Stomach (tissue), 9 donors: Measurements from ENCODE around the gene PCNX1. TPM values are rescaled to one million over a fixed set of nuclear protein-coding genes. Genes with fewer than 3 reads are reported as not detected.
A peak's percentile ranks its signal among the peaks of the same experiment; 100 is the strongest.

Experiments used
- DNase-seq, 2 donors: peaks; one replicate each; pipeline versions ENCODE4 v3.0.0 to v3.0.0-alpha.2; 2013 to 2019
- H3K27ac ChIP-seq, 5 donors: fragments of 200-600 bp in 4 of 5; sonication (generic) in 4 of 5; one replicate each; pipeline ENCODE4 v1.5.1; 2013 to 2019; ENCODE audit warnings: mild to moderate bottlenecking in 1 of 5, moderate library complexity in 1 of 5
- H3K27me3 ChIP-seq, 3 donors: fragments of 200-600 bp; sonication (generic); one replicate each; pipeline ENCODE4 v1.5.1; 2017 to 2019; ENCODE audit warnings: mixed run types in 1 of 3
- H3K36me3 ChIP-seq, 4 donors: fragments of 200-600 bp; sonication (generic); 1 replicate in 3 of 4; 2 replicates in 1 of 4; pipeline ENCODE4 v1.5.1; 2016 to 2019
- H3K4me1 ChIP-seq, 4 donors: fragments of 200-600 bp; sonication (generic); one replicate each; pipeline ENCODE4 v1.5.1; 2016 to 2019
- H3K4me3 ChIP-seq, 4 donors: fragments of 200-600 bp; sonication (generic) in 3 of 4; one replicate each; pipeline ENCODE4 v1.5.1; 2016 to 2019; ENCODE audit warnings: mild to moderate bottlenecking in 1 of 4
- H3K9me3 ChIP-seq, 4 donors: fragments of 200-600 bp; sonication (generic); one replicate each; pipeline ENCODE4 v1.5.1; 2016 to 2019
- EP300 ChIP-seq: sonication (generic); formaldehyde crosslinking; IDR thresholded peaks from one replicate; pipeline ENCODE4 v1.6.1; 2017; ENCODE audit warnings: antibody characterized with exemption
- POLR2A ChIP-seq, 4 donors: fragments of 450-650 bp; IDR thresholded peaks; one replicate each; pipeline ENCODE4 v1.6.1; 2016; ENCODE audit warnings: antibody characterized with exemption in 4 of 4, control low read depth in 2 of 4, mild to moderate bottlenecking in 1 of 4, moderate library complexity in 1 of 4
- POLR2AphosphoS5 ChIP-seq, 3 donors: sonication (generic); formaldehyde crosslinking; IDR thresholded peaks; one replicate each; pipeline ENCODE4 v1.6.1; 2016; ENCODE audit warnings: antibody characterized with exemption in 3 of 3
- WGBS, 5 donors: extraction: QIAGEN DNeasy Blood & Tissue Kit in 3 of 5; methylation state at CpG; one replicate each; pipeline versions ENCODE4 v1.1.5 to v1.1.7; 2013 to 2018; 5-methylcytosine and 5-hydroxymethylcytosine counted together
- intact Hi-C: fragments of 100-400 bp; cut with DNase I; formaldehyde crosslinking; loops from one replicate; pipeline ENCODE4 v1.15.1; 2023; ENCODE audit warnings: low total_unique reads
- polyA plus RNA-seq, 3 donors: library from polyadenylated mRNA; stranded (reverse); fragments of 200-250 nt; gene quantifications; one replicate each; pipeline ENCODE4 v1.2.3, GENCODE V29; 2013
- total RNA-seq, 5 donors: library from RNA; depleted of rRNA; stranded (reverse); fragments of >200 nt; gene quantifications; one replicate each; pipeline versions ENCODE4 v1.1.0 to v1.2.3, GENCODE V29; 2014 to 2016
- TF ChIP-seq, protein P1 (sequence below), 7 experiments: fragments of 450-650 bp in 4 of 7; fragments of 200-600 bp in 3 of 7; sonication (generic) in 3 of 7; IDR thresholded peaks; one replicate each; pipeline ENCODE4 v1.5.1; 2016 to 2019; ENCODE audit warnings: antibody characterized with exemption in 7 of 7, control low read depth in 2 of 7, mild to moderate bottlenecking in 1 of 7
- donor health status: healthy with polysubstance abuse.
- donor health status: Bipolar disorder and iron deficiency.
- donor health status: healthy.

PCNX1 gene
- total and polyA plus RNA-seq, 8 donors = 2.3 to 198 (median 43.6) TPM

DNA sequence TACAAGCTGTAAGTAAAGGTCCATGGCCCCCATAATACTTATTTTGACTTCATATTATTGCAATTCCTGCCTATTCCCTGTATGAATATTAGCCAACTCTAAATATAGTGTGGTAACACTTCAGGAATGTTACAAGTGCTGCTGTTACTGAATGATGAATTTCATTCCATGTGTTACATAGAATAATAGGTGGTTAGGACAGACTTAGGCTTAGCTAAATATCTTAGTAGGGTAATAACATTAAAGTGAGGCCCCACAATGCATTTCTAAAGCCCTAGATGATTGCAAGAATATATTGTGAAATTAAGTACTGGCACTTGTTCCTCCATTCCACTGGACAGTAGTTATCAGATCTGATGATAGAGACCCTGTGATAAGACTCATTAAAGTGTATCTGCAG lies 182.7 kb downstream of the PCNX1 start:
- H3K27ac ChIP-seq = no peak overlapping the region
- TF ChIP-seq POLR2AphosphoS5 (IDR thresholded peaks at IDR 0.05) (no peak), POLR2A (IDR thresholded peaks at IDR 0.05) (no peak), EP300 (no peak)
- TF ChIP-seq, protein P1, sequence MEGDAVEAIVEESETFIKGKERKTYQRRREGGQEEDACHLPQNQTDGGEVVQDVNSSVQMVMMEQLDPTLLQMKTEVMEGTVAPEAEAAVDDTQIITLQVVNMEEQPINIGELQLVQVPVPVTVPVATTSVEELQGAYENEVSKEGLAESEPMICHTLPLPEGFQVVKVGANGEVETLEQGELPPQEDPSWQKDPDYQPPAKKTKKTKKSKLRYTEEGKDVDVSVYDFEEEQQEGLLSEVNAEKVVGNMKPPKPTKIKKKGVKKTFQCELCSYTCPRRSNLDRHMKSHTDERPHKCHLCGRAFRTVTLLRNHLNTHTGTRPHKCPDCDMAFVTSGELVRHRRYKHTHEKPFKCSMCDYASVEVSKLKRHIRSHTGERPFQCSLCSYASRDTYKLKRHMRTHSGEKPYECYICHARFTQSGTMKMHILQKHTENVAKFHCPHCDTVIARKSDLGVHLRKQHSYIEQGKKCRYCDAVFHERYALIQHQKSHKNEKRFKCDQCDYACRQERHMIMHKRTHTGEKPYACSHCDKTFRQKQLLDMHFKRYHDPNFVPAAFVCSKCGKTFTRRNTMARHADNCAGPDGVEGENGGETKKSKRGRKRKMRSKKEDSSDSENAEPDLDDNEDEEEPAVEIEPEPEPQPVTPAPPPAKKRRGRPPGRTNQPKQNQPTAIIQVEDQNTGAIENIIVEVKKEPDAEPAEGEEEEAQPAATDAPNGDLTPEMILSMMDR (IDR thresholded peaks at IDR 0.05) = no peak

DNA sequence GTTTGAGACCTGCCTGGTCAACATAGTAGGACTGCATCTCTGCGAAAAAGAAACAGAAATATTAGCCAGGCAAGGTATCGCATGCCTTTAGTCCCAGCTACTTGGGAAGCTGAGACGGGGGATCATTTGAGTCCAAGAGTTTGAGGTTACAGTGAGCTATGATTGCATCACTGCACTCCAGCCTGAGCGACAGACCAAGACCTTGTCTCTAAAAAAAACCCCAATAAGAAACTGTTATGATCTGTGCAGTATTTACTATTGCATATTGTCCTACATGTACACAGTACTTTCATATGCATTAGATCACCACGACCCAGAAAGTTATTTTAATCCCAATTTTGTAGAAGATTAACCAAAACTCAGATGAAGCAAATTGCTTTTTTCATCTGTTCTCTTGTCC lies 187.5 kb downstream of the PCNX1 start:
- intact Hi-C loops = no loop called here
- Histone ChIP-seq H3K4me3 (no peak overlapping the region), H3K27me3 (no peaks in the 10 kb centered on the region), H3K27ac (no peak overlapping the region), H3K4me1 (no peaks in the 10 kb centered on the region), H3K36me3 (peaks cover 9 to 58% (median 41%) of the 10 kb centered on the region in 4 donors), H3K9me3 (peaks cover 0 to 3% (median 0%) of the 10 kb centered on the region in 4 donors)
- DNase-seq = no peak
- 82 to 92% (median 90%) methylated on average over 5 of the region's 5 CpGs for WGBS, 5 donors
- TF ChIP-seq EP300 = no peak
- TF ChIP-seq POLR2AphosphoS5 (IDR thresholded peaks at IDR 0.05) = no peak
- no peak for TF ChIP-seq POLR2A (IDR thresholded peaks at IDR 0.05)
- TF ChIP-seq, protein P1 (IDR thresholded peaks at IDR 0.05) = no peak

More for the DNA sequence above, 182.7 kb downstream of the PCNX1 start:
- no peak overlapping the region for H3K4me3 ChIP-seq
- peaks cover 20 to 87% (median 82%) of the 10 kb centered on the region in 4 donors for H3K36me3 ChIP-seq
- H3K9me3 ChIP-seq = no peaks in the 10 kb centered on the region
- intact Hi-C loops = no loop called here
- no peak for DNase-seq
- H3K4me1 ChIP-seq = no peaks in the 10 kb centered on the region
- no peaks in the 10 kb centered on the region for H3K27me3 ChIP-seq

DNA sequence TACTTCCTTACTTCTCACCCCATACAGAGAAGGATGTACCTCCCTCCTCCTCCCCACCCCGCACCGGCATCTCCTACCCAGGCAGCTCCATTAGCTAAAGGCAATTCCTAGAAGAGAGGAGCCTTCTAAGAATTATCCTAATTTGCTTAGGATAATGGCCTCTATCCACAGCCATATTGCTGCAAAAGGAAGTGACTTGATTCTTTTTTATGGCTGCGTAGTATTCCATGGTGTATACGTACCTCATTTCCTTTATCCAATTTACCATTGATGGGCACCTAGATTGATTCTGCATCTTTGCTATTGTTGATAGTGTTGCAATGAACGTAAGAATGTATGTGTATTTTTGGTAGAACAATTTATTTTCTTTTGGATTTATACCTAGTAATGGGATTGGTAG lies 189.7 kb downstream of the PCNX1 start:
- WGBS, 5 donors = 87 to 99% (median 98%) methylated on average over 5 of the region's 5 CpGs
- H3K4me1 ChIP-seq = no peaks in the 10 kb centered on the region
- no peak for DNase-seq
- no peak overlapping the region for H3K4me3 ChIP-seq
- no peaks in the 10 kb centered on the region for H3K27me3 ChIP-seq
- TF ChIP-seq POLR2AphosphoS5 (IDR thresholded peaks at IDR 0.05) (no peak), EP300 (no peak), POLR2A (IDR thresholded peaks at IDR 0.05) (no peak)
- TF ChIP-seq, protein P1 (IDR thresholded peaks at IDR 0.05) = no peak
- H3K9me3 ChIP-seq = peaks cover 0 to 3% (median 0%) of the 10 kb centered on the region in 4 donors
- peaks cover 0 to 39% (median 22%) of the 10 kb centered on the region in 4 donors for H3K36me3 ChIP-seq
- intact Hi-C loops = no loop called here
- H3K27ac ChIP-seq = no peak overlapping the region

- DNase-seq = peak in 1 of 2 donors; percentile 81
- Histone ChIP-seq H3K9me3 (no peaks in the 10 kb centered on the region), H3K27ac (no peak overlapping the region), H3K27me3 (no peaks in the 10 kb centered on the region), H3K4me1 (no peaks in the 10 kb centered on the region), H3K36me3 (peaks cover 22 to 68% (median 64%) of the 10 kb centered on the region in 4 donors), H3K4me3 (no peak overlapping the region)
- intact Hi-C loops = no loop called here
- WGBS, 5 donors = 59 to 65% (median 64%) methylated on average over 3 of the region's 3 CpGs
- TF ChIP-seq, protein P1 (IDR thresholded peaks at IDR 0.05) = peak in 5 of 7 experiments; percentile 29 to 73 (median 49)
- TF ChIP-seq POLR2A (IDR thresholded peaks at IDR 0.05) (no peak), EP300 (no peak), POLR2AphosphoS5 (IDR thresholded peaks at IDR 0.05) (peak in 1 of 3 donors; percentile 29)
Observed at GRCh38 chr14:71103662-71104484, 196.6 kb downstream of the PCNX1 start.
